Measurements from ENCODE around the gene TXNDC11. TPM values are rescaled to one million over a fixed set of nuclear protein-coding genes. Genes with fewer than 3 reads are reported as not detected.

The TXNDC11 gene, protein sequence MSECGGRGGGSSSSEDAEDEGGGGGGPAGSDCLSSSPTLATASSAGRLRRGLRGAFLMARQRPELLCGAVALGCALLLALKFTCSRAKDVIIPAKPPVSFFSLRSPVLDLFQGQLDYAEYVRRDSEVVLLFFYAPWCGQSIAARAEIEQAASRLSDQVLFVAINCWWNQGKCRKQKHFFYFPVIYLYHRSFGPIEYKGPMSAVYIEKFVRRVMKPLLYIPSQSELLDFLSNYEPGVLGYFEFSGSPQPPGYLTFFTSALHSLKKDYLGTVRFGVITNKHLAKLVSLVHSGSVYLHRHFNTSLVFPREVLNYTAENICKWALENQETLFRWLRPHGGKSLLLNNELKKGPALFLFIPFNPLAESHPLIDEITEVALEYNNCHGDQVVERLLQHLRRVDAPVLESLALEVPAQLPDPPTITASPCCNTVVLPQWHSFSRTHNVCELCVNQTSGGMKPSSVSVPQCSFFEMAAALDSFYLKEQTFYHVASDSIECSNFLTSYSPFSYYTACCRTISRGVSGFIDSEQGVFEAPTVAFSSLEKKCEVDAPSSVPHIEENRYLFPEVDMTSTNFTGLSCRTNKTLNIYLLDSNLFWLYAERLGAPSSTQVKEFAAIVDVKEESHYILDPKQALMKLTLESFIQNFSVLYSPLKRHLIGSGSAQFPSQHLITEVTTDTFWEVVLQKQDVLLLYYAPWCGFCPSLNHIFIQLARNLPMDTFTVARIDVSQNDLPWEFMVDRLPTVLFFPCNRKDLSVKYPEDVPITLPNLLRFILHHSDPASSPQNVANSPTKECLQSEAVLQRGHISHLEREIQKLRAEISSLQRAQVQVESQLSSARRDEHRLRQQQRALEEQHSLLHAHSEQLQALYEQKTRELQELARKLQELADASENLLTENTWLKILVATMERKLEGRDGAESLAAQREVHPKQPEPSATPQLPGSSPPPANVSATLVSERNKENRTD
- 11.1 to 11.5 TPM (median 11.4 TPM) in 3 replicates for total RNA-seq (2021)
- percentile 66 among the genes with signal in this experiment for Bru-seq, nascent RNA
- long read RNA-seq, experiment 1, transcript TXNDC11-201 (12 exons, 3,140 nt), result major isoform, 26 of 76 reads
- long read RNA-seq, experiment 1, partial matches to known transcripts, result 4 of 76 reads
- long read RNA-seq, experiment 1, other reads (novel, unspliced or antisense), result 46 of 76 reads
- long read RNA-seq, experiment 2, partial matches to known transcripts, result 4 of 9 reads
- long read RNA-seq, experiment 2, other reads (novel, unspliced or antisense), result 4 of 9 reads
- long read RNA-seq, experiment 3, partial matches to known transcripts, result 0 of 1 reads
- long read RNA-seq, experiment 3, other reads (novel, unspliced or antisense), result 1 of 1 reads

DNA sequence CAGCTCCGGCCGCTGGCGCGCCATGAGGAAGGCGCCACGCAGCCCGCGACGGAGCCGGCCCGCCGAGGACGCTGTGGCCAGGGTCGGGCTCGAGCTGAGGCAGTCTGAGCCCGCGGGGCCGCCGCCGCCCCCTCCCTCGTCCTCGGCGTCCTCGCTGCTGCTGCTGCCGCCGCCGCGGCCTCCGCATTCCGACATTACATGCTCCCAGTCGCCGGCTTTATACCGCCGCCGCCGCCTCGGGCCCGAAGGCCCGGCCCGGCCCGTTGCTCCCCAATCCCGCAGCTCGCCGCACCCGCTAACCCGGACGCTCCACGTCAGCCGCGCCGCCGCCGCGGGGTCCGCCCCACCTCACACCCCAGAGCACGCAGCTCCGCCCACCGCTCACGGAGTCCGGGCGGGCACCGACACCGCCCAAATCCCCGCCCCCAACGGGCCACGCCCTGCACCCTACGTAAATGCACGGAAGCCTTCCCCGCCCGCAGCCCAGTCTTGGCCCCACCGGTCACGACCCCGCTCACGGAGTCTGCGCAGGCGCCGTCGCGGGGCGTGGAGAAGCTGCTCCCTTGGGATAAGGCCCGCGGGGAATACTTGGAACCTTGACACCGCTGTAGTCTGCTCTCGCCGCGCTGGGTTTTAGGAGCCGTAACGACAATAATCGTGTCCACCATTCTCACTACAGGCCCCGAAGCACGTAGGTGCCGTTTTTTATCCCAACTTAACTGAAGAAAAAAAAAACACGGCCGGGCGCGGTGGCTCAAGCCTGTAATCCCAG, at the start of gene TXNDC11:
TXNDC11 (minus strand) TSS at position 322 of the 772 bp plus-strand sequence; CDS start at position 195, 127 bp downstream.
- POLR2A ChIA-PET, result interaction anchor here (1.1 kb wide), 1 partner anchor 55 kb away, joined by 12 read pairs; the partner anchor contains the start of gene ZC3H7A
- Mint-ChIP-seq H3K4me3 (peak within 1 kb of the TSS; percentile 93), H3K27ac (peak within 1 kb of the TSS; percentile 93), H3K27me3 (ENCODE audit: low read depth) (no peaks in the 10 kb centered on the region), H3K9me3 (no peaks in the 10 kb centered on the region), H3K4me1 (peaks cover 21% of the 10 kb centered on the region), H3K36me3 (no peaks in the 10 kb centered on the region)
- DNase-seq (ENCODE audit: low spot score), result peak; percentile 97
- ATAC-seq, result peak; percentile 96
- CTCF ChIA-PET, result interaction anchor here (0.6 to 3.2 kb wide), 9 partner anchors 20 to 346 kb away, joined by 3 to 21 read pairs (median 5); partner anchors contain the start of gene ZC3H7A
- TF ChIP-seq, protein P1, sequence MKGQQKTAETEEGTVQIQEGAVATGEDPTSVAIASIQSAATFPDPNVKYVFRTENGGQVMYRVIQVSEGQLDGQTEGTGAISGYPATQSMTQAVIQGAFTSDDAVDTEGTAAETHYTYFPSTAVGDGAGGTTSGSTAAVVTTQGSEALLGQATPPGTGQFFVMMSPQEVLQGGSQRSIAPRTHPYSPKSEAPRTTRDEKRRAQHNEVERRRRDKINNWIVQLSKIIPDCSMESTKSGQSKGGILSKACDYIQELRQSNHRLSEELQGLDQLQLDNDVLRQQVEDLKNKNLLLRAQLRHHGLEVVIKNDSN (CRISPR knock-in tag; IDR thresholded peaks at IDR 0.05), result peak; percentile 42; the same call in 1 of the 2 replicates
- no peak for TF ChIP-seq EMX1 (CRISPR knock-in tag; IDR thresholded peaks at IDR 0.05)
- TF ChIP-seq IRF2 (CRISPR knock-in tag; IDR thresholded peaks at IDR 0.05; ENCODE audit: borderline replicate concordance, low read depth), result no peak
- TF ChIP-seq, protein P2, sequence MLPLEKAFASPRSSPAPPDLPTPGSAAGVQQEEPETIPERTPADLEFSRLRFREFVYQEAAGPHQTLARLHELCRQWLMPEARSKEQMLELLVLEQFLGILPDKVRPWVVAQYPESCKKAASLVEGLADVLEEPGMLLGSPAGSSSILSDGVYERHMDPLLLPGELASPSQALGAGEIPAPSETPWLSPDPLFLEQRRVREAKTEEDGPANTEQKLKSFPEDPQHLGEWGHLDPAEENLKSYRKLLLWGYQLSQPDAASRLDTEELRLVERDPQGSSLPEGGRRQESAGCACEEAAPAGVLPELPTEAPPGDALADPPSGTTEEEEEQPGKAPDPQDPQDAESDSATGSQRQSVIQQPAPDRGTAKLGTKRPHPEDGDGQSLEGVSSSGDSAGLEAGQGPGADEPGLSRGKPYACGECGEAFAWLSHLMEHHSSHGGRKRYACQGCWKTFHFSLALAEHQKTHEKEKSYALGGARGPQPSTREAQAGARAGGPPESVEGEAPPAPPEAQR (CRISPR knock-in tag; IDR thresholded peaks at IDR 0.05), result no peak
- TF ChIP-seq, protein P3, sequence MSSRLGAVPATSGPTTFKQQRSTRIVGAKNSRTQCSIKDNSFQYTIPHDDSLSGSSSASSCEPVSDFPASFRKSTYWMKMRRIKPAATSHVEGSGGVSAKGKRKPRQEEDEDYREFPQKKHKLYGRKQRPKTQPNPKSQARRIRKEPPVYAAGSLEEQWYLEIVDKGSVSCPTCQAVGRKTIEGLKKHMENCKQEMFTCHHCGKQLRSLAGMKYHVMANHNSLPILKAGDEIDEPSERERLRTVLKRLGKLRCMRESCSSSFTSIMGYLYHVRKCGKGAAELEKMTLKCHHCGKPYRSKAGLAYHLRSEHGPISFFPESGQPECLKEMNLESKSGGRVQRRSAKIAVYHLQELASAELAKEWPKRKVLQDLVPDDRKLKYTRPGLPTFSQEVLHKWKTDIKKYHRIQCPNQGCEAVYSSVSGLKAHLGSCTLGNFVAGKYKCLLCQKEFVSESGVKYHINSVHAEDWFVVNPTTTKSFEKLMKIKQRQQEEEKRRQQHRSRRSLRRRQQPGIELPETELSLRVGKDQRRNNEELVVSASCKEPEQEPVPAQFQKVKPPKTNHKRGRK (CRISPR knock-in tag; IDR thresholded peaks at IDR 0.05; ENCODE audit: borderline replicate concordance), result no peak
- TF ChIP-seq ESRRA (CRISPR knock-in tag; IDR thresholded peaks at IDR 0.05; ENCODE audit: borderline replicate concordance), result peak; percentile 63; the same call in 1 of the 2 replicates
- TF ChIP-seq, protein P4, sequence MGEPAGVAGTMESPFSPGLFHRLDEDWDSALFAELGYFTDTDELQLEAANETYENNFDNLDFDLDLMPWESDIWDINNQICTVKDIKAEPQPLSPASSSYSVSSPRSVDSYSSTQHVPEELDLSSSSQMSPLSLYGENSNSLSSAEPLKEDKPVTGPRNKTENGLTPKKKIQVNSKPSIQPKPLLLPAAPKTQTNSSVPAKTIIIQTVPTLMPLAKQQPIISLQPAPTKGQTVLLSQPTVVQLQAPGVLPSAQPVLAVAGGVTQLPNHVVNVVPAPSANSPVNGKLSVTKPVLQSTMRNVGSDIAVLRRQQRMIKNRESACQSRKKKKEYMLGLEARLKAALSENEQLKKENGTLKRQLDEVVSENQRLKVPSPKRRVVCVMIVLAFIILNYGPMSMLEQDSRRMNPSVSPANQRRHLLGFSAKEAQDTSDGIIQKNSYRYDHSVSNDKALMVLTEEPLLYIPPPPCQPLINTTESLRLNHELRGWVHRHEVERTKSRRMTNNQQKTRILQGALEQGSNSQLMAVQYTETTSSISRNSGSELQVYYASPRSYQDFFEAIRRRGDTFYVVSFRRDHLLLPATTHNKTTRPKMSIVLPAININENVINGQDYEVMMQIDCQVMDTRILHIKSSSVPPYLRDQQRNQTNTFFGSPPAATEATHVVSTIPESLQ (CRISPR knock-in tag; IDR thresholded peaks at IDR 0.05), result no peak
- TF ChIP-seq, protein P5, sequence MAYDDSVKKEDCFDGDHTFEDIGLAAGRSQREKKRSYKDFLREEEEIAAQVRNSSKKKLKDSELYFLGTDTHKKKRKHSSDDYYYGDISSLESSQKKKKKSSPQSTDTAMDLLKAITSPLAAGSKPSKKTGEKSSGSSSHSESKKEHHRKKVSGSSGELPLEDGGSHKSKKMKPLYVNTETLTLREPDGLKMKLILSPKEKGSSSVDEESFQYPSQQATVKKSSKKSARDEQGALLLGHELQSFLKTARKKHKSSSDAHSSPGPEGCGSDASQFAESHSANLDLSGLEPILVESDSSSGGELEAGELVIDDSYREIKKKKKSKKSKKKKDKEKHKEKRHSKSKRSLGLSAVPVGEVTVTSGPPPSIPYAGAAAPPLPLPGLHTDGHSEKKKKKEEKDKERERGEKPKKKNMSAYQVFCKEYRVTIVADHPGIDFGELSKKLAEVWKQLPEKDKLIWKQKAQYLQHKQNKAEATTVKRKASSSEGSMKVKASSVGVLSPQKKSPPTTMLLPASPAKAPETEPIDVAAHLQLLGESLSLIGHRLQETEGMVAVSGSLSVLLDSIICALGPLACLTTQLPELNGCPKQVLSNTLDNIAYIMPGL (CRISPR knock-in tag; IDR thresholded peaks at IDR 0.05), result 0 out of 2 replicates have a peak, but pooled peaks have one; percentile 25
- TF ChIP-seq PRRX2 (CRISPR knock-in tag; IDR thresholded peaks at IDR 0.05), result no peak
- no peak for TF ChIP-seq ZNF263 (CRISPR knock-in tag; IDR thresholded peaks at IDR 0.05; ENCODE audit: low read depth)
- TF ChIP-seq, protein P6, sequence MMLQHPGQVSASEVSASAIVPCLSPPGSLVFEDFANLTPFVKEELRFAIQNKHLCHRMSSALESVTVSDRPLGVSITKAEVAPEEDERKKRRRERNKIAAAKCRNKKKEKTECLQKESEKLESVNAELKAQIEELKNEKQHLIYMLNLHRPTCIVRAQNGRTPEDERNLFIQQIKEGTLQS (CRISPR knock-in tag; conservative IDR thresholded peaks at IDR 0.05), result no peak
- TF ChIP-seq NFATC4 (CRISPR knock-in tag; IDR thresholded peaks at IDR 0.05), result no peak
- TF ChIP-seq, protein P7, sequence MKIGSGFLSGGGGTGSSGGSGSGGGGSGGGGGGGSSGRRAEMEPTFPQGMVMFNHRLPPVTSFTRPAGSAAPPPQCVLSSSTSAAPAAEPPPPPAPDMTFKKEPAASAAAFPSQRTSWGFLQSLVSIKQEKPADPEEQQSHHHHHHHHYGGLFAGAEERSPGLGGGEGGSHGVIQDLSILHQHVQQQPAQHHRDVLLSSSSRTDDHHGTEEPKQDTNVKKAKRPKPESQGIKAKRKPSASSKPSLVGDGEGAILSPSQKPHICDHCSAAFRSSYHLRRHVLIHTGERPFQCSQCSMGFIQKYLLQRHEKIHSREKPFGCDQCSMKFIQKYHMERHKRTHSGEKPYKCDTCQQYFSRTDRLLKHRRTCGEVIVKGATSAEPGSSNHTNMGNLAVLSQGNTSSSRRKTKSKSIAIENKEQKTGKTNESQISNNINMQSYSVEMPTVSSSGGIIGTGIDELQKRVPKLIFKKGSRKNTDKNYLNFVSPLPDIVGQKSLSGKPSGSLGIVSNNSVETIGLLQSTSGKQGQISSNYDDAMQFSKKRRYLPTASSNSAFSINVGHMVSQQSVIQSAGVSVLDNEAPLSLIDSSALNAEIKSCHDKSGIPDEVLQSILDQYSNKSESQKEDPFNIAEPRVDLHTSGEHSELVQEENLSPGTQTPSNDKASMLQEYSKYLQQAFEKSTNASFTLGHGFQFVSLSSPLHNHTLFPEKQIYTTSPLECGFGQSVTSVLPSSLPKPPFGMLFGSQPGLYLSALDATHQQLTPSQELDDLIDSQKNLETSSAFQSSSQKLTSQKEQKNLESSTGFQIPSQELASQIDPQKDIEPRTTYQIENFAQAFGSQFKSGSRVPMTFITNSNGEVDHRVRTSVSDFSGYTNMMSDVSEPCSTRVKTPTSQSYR (CRISPR knock-in tag; IDR thresholded peaks at IDR 0.05), result no peak
- TF ChIP-seq ZNF396 (CRISPR knock-in tag; IDR thresholded peaks at IDR 0.05; ENCODE audit: borderline replicate concordance), result no peak
- TF ChIP-seq GABPB1 (CRISPR knock-in tag; IDR thresholded peaks at IDR 0.05), result no peak; the same call in 1 of the 2 replicates
- TF ChIP-seq JUN (CRISPR knock-in tag; IDR thresholded peaks at IDR 0.05), result 0 out of 2 replicates have a peak, but pooled peaks have one; percentile 40
- no peak; the same call in 1 of the 2 replicates for TF ChIP-seq CREB1 (CRISPR knock-in tag; IDR thresholded peaks at IDR 0.05)
- 0 out of 2 replicates have a peak, but pooled peaks have one; percentile 7 for TF ChIP-seq RELA (CRISPR knock-in tag; IDR thresholded peaks at IDR 0.05; ENCODE audit: borderline replicate concordance)
- peak; percentile 39; the same call in 1 of the 2 replicates for TF ChIP-seq NFYB (CRISPR knock-in tag; conservative IDR thresholded peaks at IDR 0.05; ENCODE audit: low read depth)
- TF ChIP-seq GRHL2 (CRISPR knock-in tag; IDR thresholded peaks at IDR 0.05; ENCODE audit: insufficient replicate concordance, severe bottlenecking), result no peak
